ENCODE measurements around the gene EML6. TPM values are rescaled to one million over a fixed set of nuclear protein-coding genes. Genes with fewer than 3 reads are reported as not detected.

EML6 gene
- total RNA-seq, 4 donors from 2014 or later = 0.63 to 9.0 (median 1.2) TPM

DNA sequence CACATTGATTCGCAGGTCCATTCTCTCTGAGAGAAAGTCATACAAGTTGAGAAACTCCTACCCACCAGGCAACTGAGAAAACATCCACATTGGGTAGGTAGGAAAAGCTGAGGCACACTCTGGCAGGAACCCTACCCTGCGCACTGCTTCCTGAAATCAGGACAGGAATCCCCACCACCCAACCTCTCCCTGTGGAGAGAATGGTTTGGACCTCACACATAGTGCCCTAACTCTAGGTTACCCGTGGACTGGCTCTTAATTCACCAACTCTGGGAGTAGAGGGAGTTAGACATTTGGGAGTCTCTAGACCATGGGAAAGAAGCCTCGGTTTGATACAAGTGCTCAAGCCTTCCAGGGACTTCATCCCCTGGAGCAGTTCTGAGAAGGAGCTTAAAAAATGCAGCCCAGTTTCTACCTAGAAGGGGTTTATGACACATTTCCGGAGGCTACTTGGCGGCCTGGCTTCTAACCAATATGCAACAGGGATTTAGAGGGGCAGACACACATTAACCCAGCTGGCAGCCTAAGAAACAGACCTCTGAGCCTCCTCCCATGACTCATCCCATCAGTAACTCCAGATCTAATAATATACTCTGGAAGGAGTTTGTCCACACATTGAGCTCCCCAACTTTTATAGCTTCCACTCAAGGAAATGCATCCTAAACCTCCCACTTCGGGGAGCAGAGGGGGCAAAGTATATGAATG is 136.7 kb downstream of the EML6 start:
- DNase-seq (ENCODE audit: low spot score) (no peak), ATAC-seq (ENCODE audit: low FRiP score) (no peak)
- no peak for TF ChIP-seq CTCF (IDR thresholded peaks at IDR 0.05)

- DNase-seq (ENCODE audit: low spot score) (no peak), ATAC-seq (ENCODE audit: low FRiP score) (no peak)
- no peak for TF ChIP-seq CTCF (IDR thresholded peaks at IDR 0.05)
These were observed 138.8 kb downstream of the EML6 start for GRCh38 chr2:54862229-54862628.

DNA sequence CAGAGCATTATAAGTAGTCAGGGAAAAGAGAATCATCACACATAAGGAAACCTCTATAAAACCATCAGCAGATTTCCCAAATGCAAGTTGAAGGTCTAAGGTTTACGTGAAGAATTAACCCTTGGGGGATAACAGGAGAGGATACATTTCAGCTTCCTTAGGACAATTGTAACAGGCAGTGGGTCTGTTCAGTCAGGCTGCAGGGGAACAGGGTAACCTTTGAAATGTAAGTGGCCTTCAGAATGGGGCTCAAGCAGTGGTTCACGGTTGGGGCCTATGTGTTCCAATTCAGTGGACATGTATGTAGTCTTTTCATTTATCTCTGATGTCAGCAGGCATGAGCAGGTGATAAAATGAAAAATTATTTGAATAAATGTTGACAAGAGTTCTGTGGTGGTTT is 139.3 kb downstream of the EML6 start:
- DNase-seq (ENCODE audit: low spot score) = no peak
- no peak for ATAC-seq (ENCODE audit: low FRiP score)
- no peak for TF ChIP-seq CTCF (IDR thresholded peaks at IDR 0.05)

GRCh38 chr2:54863660-54864059 is 140.2 kb downstream of the EML6 start:
- no peak for DNase-seq (ENCODE audit: low spot score)
- no peak for TF ChIP-seq CTCF (IDR thresholded peaks at IDR 0.05)
- ATAC-seq (ENCODE audit: low FRiP score) = no peak

GRCh38 chr2:54864096-54864495 is 140.6 kb downstream of the EML6 start:
- TF ChIP-seq CTCF (IDR thresholded peaks at IDR 0.05) = no peak
- no peak for DNase-seq (ENCODE audit: low spot score)
- ATAC-seq (ENCODE audit: low FRiP score) = no peak

DNA sequence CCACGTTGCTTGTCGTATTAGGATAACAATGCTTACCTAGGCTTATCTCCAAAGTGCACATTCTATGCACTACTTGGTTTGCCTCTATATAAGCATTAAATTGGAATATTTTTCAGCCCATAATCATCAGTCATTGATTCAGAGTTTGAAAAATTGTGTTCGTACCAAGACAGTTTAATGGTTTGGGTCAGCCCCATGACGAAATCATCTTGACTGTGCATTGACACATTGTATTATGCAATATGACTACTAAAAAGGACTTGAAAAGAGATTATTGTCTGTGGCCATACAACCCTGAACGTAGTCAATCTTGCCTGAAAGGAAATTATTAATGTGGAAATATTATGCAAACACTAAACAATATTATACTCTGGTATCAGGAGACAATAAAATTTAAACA is 141.3 kb downstream of the EML6 start:
- TF ChIP-seq CTCF (IDR thresholded peaks at IDR 0.05) = no peak
- no peak for DNase-seq (ENCODE audit: low spot score)
- no peak for ATAC-seq (ENCODE audit: low FRiP score)

GRCh38 chr2:54866179-54866578 is 142.7 kb downstream of the EML6 start:
- TF ChIP-seq CTCF (IDR thresholded peaks at IDR 0.05) = no peak
- ATAC-seq (ENCODE audit: low FRiP score) = no peak
- DNase-seq (ENCODE audit: low spot score) = no peak
